Tibial artery (tissue), 4 donors: ENCODE data around the gene GABRQ.

Experiments used
- DNase-seq, 2 donors: peaks; one replicate each; pipeline ENCODE4 v3.0.0-alpha.2; 2019
- H3K27ac ChIP-seq, 2 donors: fragments of 200-600 bp; sonication (generic) in 1 of 2; 1 replicate in 1 of 2; 2 replicates in 1 of 2; pipeline ENCODE4 v1.5.1; 2018 to 2019; ENCODE audit warnings: mild to moderate bottlenecking in 1 of 2
- H3K27me3 ChIP-seq, 2 donors: fragments of 200-600 bp; sonication (generic) in 1 of 2; one replicate each; pipeline versions ENCODE4 v1.5.1 to v1.6.0; 2016 to 2019
- H3K36me3 ChIP-seq, 3 donors: fragments of 200-600 bp; sonication (generic) in 2 of 3; one replicate each; pipeline ENCODE4 v1.5.1; 2016 to 2019; ENCODE audit warnings: mild to moderate bottlenecking in 2 of 3
- H3K4me1 ChIP-seq, 4 donors: fragments of 200-600 bp; sonication (generic) in 2 of 4; 1 replicate in 3 of 4; 2 replicates in 1 of 4; pipeline ENCODE4 v1.5.1; 2016 to 2019
- H3K4me3 ChIP-seq, 2 donors: fragments of 200-600 bp; sonication (generic) in 1 of 2; 1 replicate in 1 of 2; 2 replicates in 1 of 2; pipeline ENCODE4 v1.5.1; 2018 to 2019; ENCODE audit warnings: mild to moderate bottlenecking in 2 of 2
- H3K9me3 ChIP-seq, 3 donors: fragments of 200-600 bp; sonication (generic) in 1 of 3; one replicate each; pipeline ENCODE4 v1.5.1; 2016 to 2019
- CTCF ChIP-seq, 2 experiments: fragments of 200-600 bp in 1 of 2; fragments of 450-650 bp in 1 of 2; IDR thresholded peaks; one replicate each; pipeline ENCODE4 v1.5.1; 2017 to 2019; ENCODE audit warnings: antibody characterized with exemption in 2 of 2, mild to moderate bottlenecking in 1 of 2, moderate library complexity in 1 of 2
- intact Hi-C: fragments of 100-400 bp; cut with DNase I; formaldehyde crosslinking; loops from one replicate; pipeline ENCODE4 v1.15.0; 2023; ENCODE audit warnings: low total_unique reads

The GABRQ gene

GRCh38 chrX:152637649-152638442 is at the start of gene GABRQ:
Gene GABRQ, plus strand, starts transcription at chrX:152637895. Its CDS starts 308 bp downstream, at chrX:152638203.
- H3K4me3 ChIP-seq, result peak within 1 kb of the TSS in 1 of 2 donors; percentile 7
- H3K36me3 ChIP-seq, result no peaks in the 10 kb centered on the region
- peaks cover 0 to 21% of the 10 kb centered on the region in 2 donors for H3K27me3 ChIP-seq
- peaks cover 0 to 6% (median 0%) of the 10 kb centered on the region in 4 donors for H3K4me1 ChIP-seq
- DNase-seq, result no peak
- intact Hi-C loops, result no loop called here
- no peaks in the 10 kb centered on the region for H3K9me3 ChIP-seq
- no peak within 1 kb of the TSS for H3K27ac ChIP-seq
- TF ChIP-seq CTCF (IDR thresholded peaks at IDR 0.05), result no peak

- H3K27ac ChIP-seq, result no peak overlapping the region
- no peaks in the 10 kb centered on the region for H3K4me1 ChIP-seq
- no peak for DNase-seq
- no peaks in the 10 kb centered on the region for H3K36me3 ChIP-seq
- intact Hi-C loops, result no loop called here
- H3K27me3 ChIP-seq, result no peaks in the 10 kb centered on the region
- TF ChIP-seq CTCF (IDR thresholded peaks at IDR 0.05), result no peak
- H3K4me3 ChIP-seq, result no peak overlapping the region
- no peaks in the 10 kb centered on the region for H3K9me3 ChIP-seq
These were observed 49.5 kb upstream of the GABRQ start for GRCh38 chrX:152588206-152588605.

- H3K27ac ChIP-seq, result no peak overlapping the region
- no peak overlapping the region for H3K4me3 ChIP-seq
- no peak for TF ChIP-seq CTCF (IDR thresholded peaks at IDR 0.05)
- no peaks in the 10 kb centered on the region for H3K4me1 ChIP-seq
- no peaks in the 10 kb centered on the region for H3K27me3 ChIP-seq
- no peaks in the 10 kb centered on the region for H3K36me3 ChIP-seq
- intact Hi-C loops, result no loop called here
- DNase-seq, result no peak
- H3K9me3 ChIP-seq, result peaks cover 0 to 3% (median 0%) of the 10 kb centered on the region in 3 donors
These were observed 36.7 kb upstream of the GABRQ start for GRCh38 chrX:152600853-152601633.

- Histone ChIP-seq H3K4me1 (no peaks in the 10 kb centered on the region), H3K9me3 (peaks cover 0 to 4% (median 0%) of the 10 kb centered on the region in 3 donors), H3K27ac (no peak overlapping the region), H3K4me3 (no peak overlapping the region), H3K27me3 (no peaks in the 10 kb centered on the region), H3K36me3 (no peaks in the 10 kb centered on the region)
- intact Hi-C loops, result no loop called here
- DNase-seq, result no peak
- TF ChIP-seq CTCF (IDR thresholded peaks at IDR 0.05), result no peak
These were observed 35.7 kb upstream of the GABRQ start for GRCh38 chrX:152601848-152602616.

- Histone ChIP-seq H3K36me3 (no peaks in the 10 kb centered on the region), H3K4me1 (no peaks in the 10 kb centered on the region), H3K27ac (no peak overlapping the region), H3K27me3 (no peaks in the 10 kb centered on the region), H3K4me3 (no peak overlapping the region), H3K9me3 (no peaks in the 10 kb centered on the region)
- no peak for TF ChIP-seq CTCF (IDR thresholded peaks at IDR 0.05)
- intact Hi-C loops, result no loop called here
- no peak for DNase-seq
These were observed 22.9 kb upstream of the GABRQ start for GRCh38 chrX:152614791-152615190.
